8988T (cell line): ENCODE data around the gene TAF11L8.
"Not testable (repeated sequence)": the region's sequence is repeated elsewhere in the genome, so short reads cannot be mapped to it uniquely, and the experiment has no call there.

Experiments
- DNase-seq: peaks from one replicate; pipeline ENCODE4 v3.0.0; 2011

TAF11L8 gene

DNA sequence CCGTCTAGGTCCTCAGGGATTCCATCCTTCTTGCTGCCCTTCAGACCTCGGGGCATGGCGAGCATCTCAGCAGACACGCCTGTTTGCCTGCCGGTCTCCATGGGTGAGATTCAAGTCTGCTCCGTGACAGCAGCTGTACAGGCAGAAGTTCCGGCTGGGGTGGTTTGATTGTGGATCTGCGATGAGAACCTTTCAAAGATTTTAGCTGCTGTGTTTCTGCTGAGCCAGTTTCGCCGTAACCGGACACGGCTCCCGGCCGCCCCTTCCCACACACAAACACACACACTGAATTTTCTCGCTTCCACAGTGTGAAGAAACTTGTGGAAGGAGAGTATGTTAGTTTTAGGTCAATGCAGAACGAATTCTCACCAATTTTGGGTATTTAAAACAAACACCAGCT, at the start of gene TAF11L8:
Gene TAF11L8 (minus strand): TSS at position 101 of the 400 bp plus-strand sequence.
- DNase-seq, result not testable (repeated sequence)

DNA sequence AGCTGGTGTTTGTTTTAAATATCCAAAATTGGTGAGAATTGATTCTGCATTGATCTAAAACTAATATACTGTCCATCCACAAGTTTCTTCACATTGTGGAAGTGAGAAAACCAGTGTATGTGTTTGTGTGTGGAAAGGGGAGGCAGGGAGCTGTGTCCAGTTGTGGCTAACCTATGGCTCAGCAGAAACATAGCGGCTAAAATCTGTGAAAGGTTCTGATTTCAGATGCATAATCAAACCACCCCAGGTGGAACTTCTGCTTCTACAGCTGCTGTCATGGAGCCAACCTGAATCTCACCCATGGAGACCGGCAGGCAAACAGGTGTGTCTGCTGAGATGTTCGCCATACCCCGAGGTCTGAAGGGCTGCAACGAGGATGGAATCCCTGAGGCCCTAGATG, 43.4 kb upstream of the TAF11L8 start, which contains the start of gene TAF11L14:
Gene TAF11L14 (plus strand): TSS at position 301 of the 400 bp plus-strand sequence.
- no peak for DNase-seq

DNA sequence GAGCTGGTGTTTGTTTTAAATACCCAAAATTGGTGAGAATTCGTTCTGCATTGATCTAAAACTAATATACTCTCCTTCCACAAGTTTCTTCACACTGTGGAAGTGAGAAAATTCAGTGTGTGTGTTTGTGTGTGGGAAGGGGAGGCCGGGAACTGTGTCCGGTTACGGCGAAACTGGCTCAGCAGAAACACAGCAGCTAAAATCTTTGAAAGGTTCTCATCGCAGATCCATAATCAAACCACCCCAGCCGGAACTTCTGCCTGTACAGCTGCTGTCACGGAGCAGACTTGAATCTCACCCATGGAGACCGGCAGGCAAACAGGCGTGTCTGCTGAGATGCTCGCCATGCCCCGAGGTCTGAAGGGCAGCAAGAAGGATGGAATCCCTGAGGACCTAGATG, 41.0 kb upstream of the TAF11L8 start, which contains the start of gene TAF11L13:
Gene TAF11L13 (plus strand): TSS at position 301 of the 400 bp plus-strand sequence.
- DNase-seq, result not testable (repeated sequence)

DNA sequence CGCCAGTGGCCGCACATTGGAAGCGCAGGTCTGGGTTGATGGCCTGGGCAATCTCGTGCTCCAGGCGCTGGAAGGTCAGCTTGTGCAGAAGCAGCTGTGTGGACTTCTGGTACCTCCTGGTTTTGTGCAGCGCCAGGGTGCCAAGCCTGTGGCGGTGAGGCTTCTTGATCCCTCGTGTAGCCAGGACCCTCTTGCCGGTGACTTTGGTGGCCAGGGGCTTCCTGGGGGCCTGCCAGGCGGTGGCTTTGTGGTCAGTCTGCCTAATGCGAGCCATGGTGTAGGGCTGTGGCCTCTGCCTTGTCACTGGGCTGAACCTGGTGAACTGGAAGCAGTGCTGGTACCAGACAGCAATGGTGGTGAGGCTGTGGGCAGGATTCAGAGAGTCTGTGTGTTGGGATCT, 34.9 kb upstream of the TAF11L8 start:
- no peak for DNase-seq

DNA sequence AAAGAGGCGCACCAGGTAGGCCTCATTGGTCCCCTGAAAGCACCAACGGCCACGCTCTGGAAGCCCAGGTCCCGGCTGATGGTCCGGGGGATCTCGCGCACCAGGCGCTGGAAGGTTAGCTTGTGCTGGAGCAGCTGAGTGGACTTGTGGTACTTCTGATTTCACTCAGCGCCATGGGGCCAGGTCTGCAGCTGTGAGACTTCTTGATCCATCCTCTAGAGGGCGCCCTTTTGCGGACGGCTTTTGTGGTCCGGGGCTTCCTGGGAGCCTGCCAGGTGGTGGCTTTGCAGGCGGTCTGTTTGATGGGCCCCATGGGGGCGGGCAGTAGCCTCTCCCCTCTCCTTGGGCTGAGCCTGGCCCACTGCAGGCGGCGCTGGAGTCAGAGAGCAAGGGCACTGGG, 29.9 kb upstream of the TAF11L8 start:
- DNase-seq, result no peak

DNA sequence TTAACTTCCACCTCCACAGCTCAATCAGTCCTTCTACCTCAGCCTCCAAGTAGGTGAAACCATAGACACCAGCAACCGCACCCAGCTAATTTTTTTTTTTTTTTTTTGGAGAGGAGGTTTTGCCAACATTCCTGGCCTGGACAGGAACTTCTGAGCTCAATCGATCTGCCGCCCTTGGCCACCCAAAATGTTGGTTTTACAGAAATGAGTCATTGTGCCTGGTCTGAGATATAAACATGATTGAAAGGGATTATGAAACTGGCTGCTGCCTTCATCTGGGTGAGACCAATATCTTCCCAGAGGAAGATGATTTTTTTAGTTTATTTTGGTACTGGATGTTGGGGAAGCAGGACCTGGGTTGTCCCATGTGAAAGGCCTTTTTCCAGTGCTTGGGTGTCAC, 28.6 kb upstream of the TAF11L8 start:
- no peak for DNase-seq

DNA sequence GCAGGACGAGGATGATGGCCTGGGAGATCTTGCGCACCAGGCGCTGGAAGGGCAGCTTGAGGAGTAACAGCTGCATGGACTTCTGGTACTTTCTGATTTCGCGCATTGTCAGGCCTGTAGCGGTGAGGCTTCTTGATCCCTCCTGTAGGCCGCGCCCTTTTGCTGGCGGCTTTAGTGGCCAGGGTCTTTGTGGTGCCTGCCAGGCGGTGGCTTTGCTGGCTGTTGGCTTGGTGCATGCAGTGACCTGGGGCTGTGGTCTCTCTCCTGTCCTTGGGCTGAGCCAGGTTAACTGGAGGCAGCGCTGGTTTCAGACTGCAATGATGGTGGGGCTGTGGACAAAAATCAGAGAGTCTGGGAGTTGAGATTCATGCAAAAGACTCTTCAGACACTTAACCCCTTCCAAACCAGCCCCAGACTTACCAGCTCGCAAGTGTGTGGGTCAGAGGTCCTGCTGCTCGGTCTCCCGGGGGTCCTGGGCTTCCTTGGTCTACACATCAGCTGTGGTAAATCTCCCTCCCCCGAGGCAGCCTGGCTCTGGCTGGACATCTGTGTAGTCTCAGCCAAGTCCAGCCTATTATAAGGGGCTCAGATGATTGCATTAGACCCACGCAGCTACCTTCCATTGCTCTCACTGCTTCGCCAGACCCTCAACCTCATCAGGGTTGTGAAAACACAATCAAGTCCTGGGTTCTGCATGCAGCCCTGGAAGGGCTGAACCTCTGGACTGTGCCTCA, 24.3 kb upstream of the TAF11L8 start:
- no peak for DNase-seq

DNA sequence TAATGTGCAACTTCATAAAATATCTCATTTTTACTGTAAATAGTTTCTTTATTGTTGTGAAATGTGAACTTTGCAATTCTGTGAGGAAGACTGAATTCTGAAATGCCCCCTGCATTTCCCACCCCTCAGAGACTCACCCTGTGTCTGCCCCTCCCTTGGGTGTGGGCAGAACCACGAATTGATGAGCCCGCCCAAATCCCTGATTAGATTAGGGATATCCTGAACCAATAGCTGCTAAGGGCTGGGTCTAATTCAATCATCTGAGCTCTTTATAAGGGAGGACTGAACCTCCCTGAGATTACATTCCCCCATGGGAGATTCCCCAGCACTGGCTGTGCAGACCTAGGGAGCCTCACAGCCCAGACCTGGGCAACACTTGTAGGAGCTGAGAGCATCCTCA, 19.3 kb upstream of the TAF11L8 start, which contains the start of gene TAF11L12:
Gene TAF11L12 (plus strand): TSS at position 301 of the 400 bp plus-strand sequence.
- not testable (repeated sequence) for DNase-seq

DNA sequence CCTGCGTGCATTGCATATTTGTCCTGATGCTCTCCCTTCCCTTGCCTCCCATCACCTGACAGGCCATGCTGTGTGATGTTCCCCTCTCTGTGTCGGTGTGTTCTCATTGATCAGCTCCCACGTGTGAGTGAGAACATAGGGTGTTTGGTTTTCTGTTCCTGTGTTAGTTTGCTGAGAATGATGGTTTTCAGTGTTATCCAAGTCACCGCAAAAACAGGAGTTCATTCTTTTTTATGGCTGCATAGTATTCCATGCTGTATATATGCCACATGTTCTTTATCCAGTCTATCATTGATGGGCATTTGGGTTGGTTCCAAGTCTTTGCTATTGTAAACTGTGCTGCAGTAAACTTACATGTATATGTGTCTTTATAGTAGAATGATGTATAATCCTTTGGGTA, 16.7 kb upstream of the TAF11L8 start:
- DNase-seq, result not testable (repeated sequence)

DNA sequence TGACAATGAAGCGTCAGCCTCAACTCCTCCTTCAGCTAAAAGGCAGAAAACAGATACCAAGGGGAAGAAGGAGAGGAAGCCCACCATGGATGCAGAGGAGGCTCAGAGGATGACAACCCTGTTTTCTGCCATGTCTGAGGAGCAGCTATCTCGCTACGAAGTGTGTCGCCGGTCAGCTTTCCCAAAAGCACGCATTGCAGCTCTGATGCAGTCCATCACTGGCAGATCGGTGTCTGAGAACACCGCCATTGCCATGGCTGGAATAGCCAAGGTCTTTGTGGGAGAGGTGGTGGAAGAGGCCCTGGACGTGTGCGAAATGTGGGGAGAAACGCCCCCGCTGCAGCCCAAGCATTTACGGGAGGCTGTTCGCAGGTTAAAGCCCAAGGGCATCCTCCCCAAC, 14.2 kb upstream of the TAF11L8 start:
- no peak for DNase-seq

DNA sequence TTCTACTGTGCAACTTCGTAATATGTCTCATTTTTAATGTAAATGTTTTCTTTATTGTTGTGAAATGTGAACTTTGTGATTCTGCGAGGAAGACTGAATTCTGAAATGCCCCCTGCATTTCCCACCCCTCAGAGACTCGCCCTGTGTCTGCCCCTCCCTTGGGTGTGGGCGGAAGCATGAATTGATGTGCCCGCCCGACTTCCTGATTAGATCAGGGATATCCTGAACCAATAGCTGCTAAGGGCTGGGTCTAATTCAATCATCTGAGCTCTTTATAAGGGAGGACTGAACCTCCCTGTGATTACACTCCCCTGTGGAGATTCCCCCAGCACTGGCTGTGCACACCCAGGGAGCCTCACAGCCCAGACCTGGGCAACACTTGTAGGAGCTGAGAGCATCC, 13.1 kb upstream of the TAF11L8 start, which contains the start of gene TAF11L11:
Gene TAF11L11 (plus strand): TSS at position 304 of the 400 bp plus-strand sequence.
- DNase-seq, result not testable (repeated sequence)

DNA sequence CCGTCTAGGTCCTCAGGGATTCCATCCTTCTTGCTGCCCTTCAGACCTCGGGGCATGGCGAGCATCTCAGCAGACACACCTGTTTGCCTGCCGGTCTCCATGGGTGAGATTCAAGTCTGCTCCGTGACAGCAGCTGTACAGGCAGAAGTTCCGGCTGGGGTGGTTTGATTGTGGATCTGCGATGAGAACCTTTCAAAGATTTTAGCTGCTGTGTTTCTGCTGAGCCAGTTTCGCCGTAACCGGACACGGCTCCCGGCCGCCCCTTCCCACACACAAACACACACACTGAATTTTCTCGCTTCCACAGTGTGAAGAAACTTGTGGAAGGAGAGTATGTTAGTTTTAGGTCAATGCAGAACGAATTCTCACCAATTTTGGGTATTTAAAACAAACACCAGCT, 7.0 kb upstream of the TAF11L8 start, which contains the start of gene TAF11L10:
Gene TAF11L10 (minus strand): TSS at position 101 of the 400 bp plus-strand sequence.
- not testable (repeated sequence) for DNase-seq

DNA sequence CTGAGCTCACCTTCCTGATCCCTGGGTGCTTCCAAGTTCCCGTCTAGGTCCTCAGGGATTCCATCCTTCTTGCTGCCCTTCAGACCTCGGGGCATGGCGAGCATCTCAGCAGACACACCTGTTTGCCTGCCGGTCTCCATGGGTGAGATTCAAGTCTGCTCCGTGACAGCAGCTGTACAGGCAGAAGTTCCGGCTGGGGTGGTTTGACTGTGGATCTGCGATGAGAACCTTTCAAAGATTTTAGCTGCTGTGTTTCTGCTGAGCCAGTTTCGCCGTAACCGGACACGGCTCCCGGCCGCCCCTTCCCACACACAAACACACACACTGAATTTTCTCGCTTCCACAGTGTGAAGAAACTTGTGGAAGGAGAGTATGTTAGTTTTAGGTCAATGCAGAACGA, 3.5 kb upstream of the TAF11L8 start, which contains the start of gene TAF11L9:
Gene TAF11L9 (minus strand): TSS at position 140 of the 400 bp plus-strand sequence.
- not testable (repeated sequence) for DNase-seq

DNA sequence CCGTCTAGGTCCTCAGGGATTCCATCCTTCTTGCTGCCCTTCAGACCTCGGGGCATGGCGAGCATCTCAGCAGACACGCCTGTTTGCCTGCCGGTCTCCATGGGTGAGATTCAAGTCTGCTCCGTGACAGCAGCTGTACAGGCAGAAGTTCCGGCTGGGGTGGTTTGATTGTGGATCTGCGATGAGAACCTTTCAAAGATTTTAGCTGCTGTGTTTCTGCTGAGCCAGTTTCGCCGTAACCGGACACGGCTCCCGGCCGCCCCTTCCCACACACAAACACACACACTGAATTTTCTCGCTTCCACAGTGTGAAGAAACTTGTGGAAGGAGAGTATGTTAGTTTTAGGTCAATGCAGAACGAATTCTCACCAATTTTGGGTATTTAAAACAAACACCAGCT, 5.1 kb downstream of the TAF11L8 start, which contains the start of gene TAF11L7:
Gene TAF11L7 (minus strand): TSS at position 101 of the 400 bp plus-strand sequence.
- not testable (repeated sequence) for DNase-seq
